ENCODE measurements around the gene UBE2I.
"Not testable (repeated sequence)": the region's sequence is repeated elsewhere in the genome, so short reads cannot be mapped to it uniquely, and the experiment has no call there.

The UBE2I gene

DNA sequence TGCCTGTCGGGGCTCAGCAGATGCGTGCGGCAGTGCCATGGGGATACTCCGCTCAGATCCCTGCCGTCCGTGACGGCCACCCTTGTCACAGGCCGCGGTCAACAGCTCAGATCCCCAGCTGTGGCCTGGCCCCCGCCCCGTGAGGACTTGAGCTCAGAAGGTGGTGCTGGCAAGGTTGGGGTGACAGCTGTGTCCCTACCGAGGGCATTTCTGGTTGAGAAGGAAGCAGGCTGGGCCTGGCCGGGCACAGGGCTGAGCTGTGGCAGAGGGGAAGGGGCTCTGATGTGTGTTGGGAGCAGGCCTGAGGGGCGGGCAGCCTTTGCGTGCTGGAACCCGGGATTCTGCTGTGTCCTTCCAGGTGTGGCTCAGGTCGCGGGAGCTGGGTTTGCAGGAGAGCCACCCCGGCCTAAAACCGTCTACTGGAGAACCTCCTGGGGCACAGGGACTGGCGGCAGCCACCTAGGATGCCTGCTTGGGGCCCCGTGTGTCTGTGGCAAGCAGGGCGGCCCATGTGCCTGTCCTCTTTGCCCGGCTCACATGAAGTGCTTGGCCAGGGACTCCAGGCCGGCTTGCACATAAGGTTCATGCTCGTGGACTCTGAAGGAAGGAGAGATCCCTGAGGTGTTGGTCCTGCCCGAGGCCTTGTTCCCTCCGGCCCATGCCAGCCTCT, 5.1 kb downstream of the UBE2I start:
- no peak for DNase-seq

DNA sequence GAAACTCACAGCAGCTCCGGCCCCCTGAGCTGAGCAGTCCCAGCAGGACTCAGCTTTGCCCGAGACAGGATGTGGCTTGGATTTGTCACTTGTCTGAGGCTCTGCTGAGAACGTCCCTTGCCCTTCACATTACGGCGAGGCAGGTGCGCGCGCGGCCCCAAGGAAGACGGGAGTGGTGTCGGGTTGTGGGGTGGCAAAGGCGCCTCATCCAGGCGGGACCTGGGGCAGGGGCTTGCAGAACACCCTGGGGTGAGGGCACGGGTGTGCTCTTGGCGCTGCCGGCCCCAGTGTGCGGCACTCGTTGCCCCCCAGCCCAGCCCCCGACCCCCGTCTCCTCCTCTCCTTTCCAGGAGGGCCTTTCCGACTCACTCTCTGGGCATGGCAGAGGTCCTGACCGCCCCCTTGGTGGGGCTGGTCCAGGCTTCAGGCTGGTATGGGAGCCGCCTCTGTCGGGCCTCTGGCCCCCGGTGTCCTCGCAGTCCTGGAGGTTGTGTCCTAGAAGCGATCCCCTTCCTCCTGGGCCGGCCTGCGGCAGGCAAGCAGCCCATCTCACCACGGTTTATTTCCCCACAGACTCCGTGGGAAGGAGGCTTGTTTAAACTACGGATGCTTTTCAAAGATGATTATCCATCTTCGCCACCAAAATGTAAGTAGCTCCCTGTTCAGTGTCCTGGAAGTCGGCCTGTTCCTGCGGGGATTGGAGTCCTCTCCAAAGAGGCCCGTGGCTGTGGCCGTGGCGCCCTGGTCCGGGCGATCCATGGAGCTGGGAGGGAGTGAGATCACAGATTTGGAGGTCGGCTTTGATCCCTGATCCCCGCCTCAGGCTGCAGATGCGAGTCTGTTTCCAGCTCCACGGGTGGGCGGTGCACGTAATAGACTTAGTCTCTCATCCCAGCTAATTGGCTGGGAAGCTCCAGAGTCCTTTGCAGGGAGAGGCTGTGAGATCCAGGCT, 5.9 kb downstream of the UBE2I start:
- DNase-seq = no peak

GRCh38 chr16:1316033-1316405, 6.6 kb downstream of the UBE2I start:
- no peak for DNase-seq

- no peak for DNase-seq
Measured at GRCh38 chr16:1317479-1318267, 8.2 kb downstream of the UBE2I start.

- no peak for DNase-seq
Measured at GRCh38 chr16:1318268-1318545, 8.8 kb downstream of the UBE2I start.

DNA sequence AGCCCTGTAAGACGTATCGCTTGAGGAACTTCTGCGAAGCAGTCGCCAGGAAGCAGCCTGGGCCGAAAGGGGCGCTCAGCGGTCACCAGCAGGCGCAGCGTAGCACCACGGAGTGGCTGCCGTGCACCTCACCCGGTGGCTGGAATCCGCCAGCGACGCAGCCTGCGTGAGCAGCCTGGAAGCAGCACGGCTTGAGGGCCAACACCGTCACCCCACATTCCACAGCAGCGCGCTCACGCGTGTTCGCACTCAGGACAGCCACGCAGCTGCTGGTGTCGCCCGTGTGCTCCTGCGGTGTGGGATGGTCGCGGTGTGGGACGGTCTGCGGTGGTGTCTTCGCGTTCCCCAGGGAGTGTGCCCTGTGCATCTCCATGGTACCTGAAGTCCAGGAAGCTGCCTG, 9.6 kb downstream of the UBE2I start:
- no peak for DNase-seq

- DNase-seq = no peak
Measured at GRCh38 chr16:1320097-1320496, 10.7 kb downstream of the UBE2I start.

- DNase-seq = no peak
Measured at GRCh38 chr16:1320658-1321240, 11.3 kb downstream of the UBE2I start.

GRCh38 chr16:1322407-1322806, 13.0 kb downstream of the UBE2I start:
- no peak for DNase-seq

DNA sequence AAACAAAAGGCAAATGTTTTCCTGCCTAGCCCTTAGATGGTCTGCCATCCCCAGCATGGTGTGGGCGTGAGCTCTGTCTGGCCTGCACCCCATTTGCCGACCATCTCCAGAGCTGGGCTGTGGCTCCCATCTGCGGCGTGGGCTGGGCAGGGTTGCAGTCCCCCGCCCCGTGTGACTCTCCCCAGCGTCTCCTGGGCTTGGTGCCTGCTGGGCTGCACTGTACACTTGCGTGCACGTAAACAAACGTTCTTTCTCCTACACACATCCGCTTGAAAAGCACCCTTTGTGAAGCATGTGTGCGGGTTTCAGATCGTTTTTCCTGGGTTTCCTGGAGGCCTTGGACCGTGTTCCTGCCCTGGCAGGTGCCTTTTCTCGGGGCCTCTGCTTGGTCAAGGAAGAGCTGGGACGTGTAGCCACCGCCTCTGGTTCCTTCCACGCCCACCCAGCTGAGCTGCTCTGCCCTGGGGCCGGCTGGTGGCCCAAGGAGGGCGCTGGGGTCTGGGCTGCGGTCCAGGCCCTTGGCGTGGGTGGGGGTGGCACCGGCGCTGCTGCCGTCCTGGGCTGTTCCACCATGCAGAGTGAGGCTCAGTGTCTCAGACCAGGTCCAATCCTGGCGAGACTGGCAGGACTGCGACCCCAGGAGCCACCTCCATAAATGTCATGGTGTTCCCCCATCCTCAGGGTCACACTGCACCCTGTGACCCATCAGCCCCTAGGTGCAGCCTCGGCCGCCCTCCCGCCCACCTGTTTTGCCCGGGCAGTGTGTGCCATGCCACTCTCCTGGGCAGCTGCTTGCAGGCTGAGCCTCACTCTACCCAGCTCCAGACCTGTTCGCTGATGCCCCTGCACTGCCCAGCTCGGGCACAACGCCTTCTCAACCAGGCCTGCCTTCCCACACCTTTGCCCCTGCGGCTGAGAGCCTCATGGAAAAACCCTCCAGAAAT, 14.1 kb downstream of the UBE2I start:
- no peak for DNase-seq

DNA sequence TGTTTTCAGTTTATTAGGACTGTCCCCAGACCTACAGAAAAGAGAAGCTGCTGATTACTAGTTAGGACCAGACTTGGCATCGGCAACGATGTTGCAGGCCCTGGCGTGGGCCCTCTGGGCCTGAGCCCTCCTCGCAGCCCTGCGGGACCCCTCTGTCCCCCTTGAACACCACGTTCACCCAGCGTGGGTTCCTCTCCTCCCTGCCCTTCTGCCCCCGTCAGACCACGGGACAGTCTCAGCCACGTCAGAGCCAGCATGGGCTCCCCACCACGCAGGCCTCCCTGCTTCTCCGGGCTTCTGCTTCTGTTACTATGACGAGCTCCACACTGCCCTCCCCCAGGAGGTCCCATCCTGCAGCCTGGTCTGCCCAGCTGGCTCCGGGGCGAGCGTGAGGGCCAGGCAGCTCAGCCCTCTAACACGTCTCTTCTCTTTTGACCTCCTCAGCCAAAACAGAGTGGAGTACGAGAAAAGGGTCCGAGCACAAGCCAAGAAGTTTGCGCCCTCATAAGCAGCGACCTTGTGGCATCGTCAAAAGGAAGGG, 14.9 kb downstream of the UBE2I start:
- DNase-seq = no peak

GRCh38 chr16:1325261-1325660, 15.8 kb downstream of the UBE2I start:
- no peak for DNase-seq

GRCh38 chr16:1325673-1326371, 16.4 kb downstream of the UBE2I start:
- no peak for DNase-seq

- no peak for DNase-seq
Measured at GRCh38 chr16:1326391-1326790, 17.0 kb downstream of the UBE2I start.

- no peak for DNase-seq
Measured at GRCh38 chr16:1326946-1327618, 17.6 kb downstream of the UBE2I start.

DNA sequence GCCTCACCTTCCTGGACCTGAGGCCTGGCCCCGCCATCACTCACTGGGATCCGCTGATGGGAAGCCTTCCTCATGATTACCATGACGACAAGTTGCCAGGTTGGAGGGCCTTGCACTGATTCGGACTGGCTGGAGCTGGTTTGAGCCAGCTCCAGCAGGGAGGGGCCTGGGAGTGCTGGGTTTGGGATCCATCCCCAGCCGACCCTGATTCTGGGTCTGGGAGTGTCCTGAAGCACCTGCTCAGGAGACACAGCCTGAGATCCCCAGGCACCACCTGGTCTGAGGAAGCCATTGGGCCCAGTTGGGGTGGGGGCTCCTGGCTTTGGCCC, 18.1 kb downstream of the UBE2I start:
- DNase-seq = no peak

- DNase-seq = not testable (repeated sequence)
Measured at GRCh38 chr16:1328136-1328535, 18.7 kb downstream of the UBE2I start.

- DNase-seq = not testable (repeated sequence)
Measured at GRCh38 chr16:1328961-1329360, 19.5 kb downstream of the UBE2I start.

GRCh38 chr16:1330260-1330914, 21.0 kb downstream of the UBE2I start:
- no peak for DNase-seq
